OCI-LY1 (cell line): Measurements from ENCODE around the gene RND3.

Experiments used
- H2AFZ ChIP-seq: fragments of 200-600 bp; sonication (generic), shearing (Covaris generic); 2 replicates; pipeline ENCODE4 v1.6.0; 2014; ENCODE audit warnings: antibody characterized with exemption, mild to moderate bottlenecking, low read length
- H3F3A ChIP-seq: fragments of 200-600 bp; sonication (generic), shearing (Covaris generic); 2 replicates; pipeline ENCODE4 v1.6.0; 2014; ENCODE audit warnings: mild to moderate bottlenecking, antibody characterized with exemption, low read length, moderate library complexity; ENCODE audit not compliant: insufficient read depth
- H3K27ac ChIP-seq: fragments of 200-600 bp; sonication (generic); 2 replicates; pipeline ENCODE4 v1.5.1; 2014; ENCODE audit warnings: low read length, mixed run types, mild to moderate bottlenecking, low read depth; ENCODE audit not compliant: poor library complexity, severe bottlenecking
- H3K27me3 ChIP-seq: fragments of 200-600 bp; sonication (generic); 2 replicates; pipeline ENCODE4 v1.6.0; 2014; ENCODE audit warnings: antibody characterized with exemption, mild to moderate bottlenecking, low read length, moderate library complexity; ENCODE audit not compliant: insufficient read depth
- H3K36me3 ChIP-seq: fragments of 200-600 bp; sonication (generic); 2 replicates; pipeline ENCODE4 v1.6.1; 2014; ENCODE audit warnings: mild to moderate bottlenecking, antibody characterized with exemption, low read length, moderate library complexity, mixed read lengths; ENCODE audit not compliant: insufficient read depth
- H3K4me1 ChIP-seq: fragments of 200-600 bp; sonication (generic); 2 replicates; pipeline ENCODE4 v1.5.1; 2014; ENCODE audit warnings: mild to moderate bottlenecking, low read length, moderate library complexity; ENCODE audit not compliant: insufficient read depth, severe bottlenecking
- H3K4me2 ChIP-seq: fragments of 200-600 bp; sonication (generic), shearing (Covaris generic); 2 replicates; pipeline ENCODE4 v1.6.1; 2014; ENCODE audit warnings: low read length
- H3K4me3 ChIP-seq: fragments of 200-600 bp; sonication (generic); 2 replicates; pipeline ENCODE4 v1.5.1; 2014; ENCODE audit warnings: low read length, low read depth, mild to moderate bottlenecking, mixed read lengths; ENCODE audit not compliant: poor library complexity, severe bottlenecking
- H3K79me2 ChIP-seq: fragments of 200-600 bp; shearing (Covaris generic); 2 replicates; pipeline ENCODE4 v1.6.1; 2016; ENCODE audit warnings: mixed run types, low read length, mixed read lengths; ENCODE audit not compliant: insufficient read depth
- H3K9ac ChIP-seq: fragments of 200-600 bp; sonication (generic), shearing (Covaris generic); 2 replicates; pipeline ENCODE4 v1.6.1; 2014; ENCODE audit warnings: mild to moderate bottlenecking, low read length, mixed read lengths
- H3K9me2 ChIP-seq: fragments of 200-600 bp; sonication (generic), shearing (Covaris generic); 2 replicates; pipeline ENCODE4 v1.6.1; 2014; ENCODE audit warnings: low read depth, mild to moderate bottlenecking, low read length, mixed read lengths
- H3K9me3 ChIP-seq: fragments of 200-600 bp; shearing (Covaris generic); 2 replicates; pipeline ENCODE4 v1.6.1; 2014; ENCODE audit warnings: low read length, mixed read lengths
- H4K20me1 ChIP-seq: fragments of 200-600 bp; sonication (generic), shearing (Covaris generic); 2 replicates; pipeline ENCODE4 v1.6.0; 2016; ENCODE audit warnings: mild to moderate bottlenecking, low read length; ENCODE audit not compliant: insufficient read depth
- EZH2 ChIP-seq: fragments of 200-600 bp; sonication (generic), shearing (Covaris generic); IDR thresholded peaks from 2 replicates; pipeline ENCODE4 v1.8.0; 2017; ENCODE audit warnings: borderline replicate concordance, mixed run types, mild to moderate bottlenecking, antibody characterized with exemption, low read length, moderate library complexity, mixed read lengths
- TF ChIP-seq, protein P1 (sequence below): fragments of 200-600 bp; sonication (generic), shearing (Covaris generic); IDR thresholded peaks from 2 replicates; pipeline ENCODE4 v1.5.1; 2017; ENCODE audit warnings: mild to moderate bottlenecking, antibody characterized with exemption, low read length, moderate library complexity, mixed read lengths

Gene RND3

GRCh38 chr2:150532020-150532419 is 44.6 kb upstream of the RND3 start:
- H3K79me2 ChIP-seq: no peaks in the 10 kb centered on the region
- no peak overlapping the region for H2AFZ ChIP-seq
- no peak overlapping the region for H3K9ac ChIP-seq
- no peaks in the 10 kb centered on the region for H3F3A ChIP-seq
- H3K36me3 ChIP-seq: no peaks in the 10 kb centered on the region
- no peaks in the 10 kb centered on the region for H4K20me1 ChIP-seq
- no peak for TF ChIP-seq EZH2
- TF ChIP-seq, protein P1, sequence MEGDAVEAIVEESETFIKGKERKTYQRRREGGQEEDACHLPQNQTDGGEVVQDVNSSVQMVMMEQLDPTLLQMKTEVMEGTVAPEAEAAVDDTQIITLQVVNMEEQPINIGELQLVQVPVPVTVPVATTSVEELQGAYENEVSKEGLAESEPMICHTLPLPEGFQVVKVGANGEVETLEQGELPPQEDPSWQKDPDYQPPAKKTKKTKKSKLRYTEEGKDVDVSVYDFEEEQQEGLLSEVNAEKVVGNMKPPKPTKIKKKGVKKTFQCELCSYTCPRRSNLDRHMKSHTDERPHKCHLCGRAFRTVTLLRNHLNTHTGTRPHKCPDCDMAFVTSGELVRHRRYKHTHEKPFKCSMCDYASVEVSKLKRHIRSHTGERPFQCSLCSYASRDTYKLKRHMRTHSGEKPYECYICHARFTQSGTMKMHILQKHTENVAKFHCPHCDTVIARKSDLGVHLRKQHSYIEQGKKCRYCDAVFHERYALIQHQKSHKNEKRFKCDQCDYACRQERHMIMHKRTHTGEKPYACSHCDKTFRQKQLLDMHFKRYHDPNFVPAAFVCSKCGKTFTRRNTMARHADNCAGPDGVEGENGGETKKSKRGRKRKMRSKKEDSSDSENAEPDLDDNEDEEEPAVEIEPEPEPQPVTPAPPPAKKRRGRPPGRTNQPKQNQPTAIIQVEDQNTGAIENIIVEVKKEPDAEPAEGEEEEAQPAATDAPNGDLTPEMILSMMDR: no peak
- no peak overlapping the region for H3K4me2 ChIP-seq
- H3K27me3 ChIP-seq: no peaks in the 10 kb centered on the region
- H3K9me2 ChIP-seq: no peaks in the 10 kb centered on the region
- H3K4me3 ChIP-seq: no peak overlapping the region
- H3K9me3 ChIP-seq: no peaks in the 10 kb centered on the region
- H3K27ac ChIP-seq: no peak overlapping the region
- no peaks in the 10 kb centered on the region for H3K4me1 ChIP-seq

DNA sequence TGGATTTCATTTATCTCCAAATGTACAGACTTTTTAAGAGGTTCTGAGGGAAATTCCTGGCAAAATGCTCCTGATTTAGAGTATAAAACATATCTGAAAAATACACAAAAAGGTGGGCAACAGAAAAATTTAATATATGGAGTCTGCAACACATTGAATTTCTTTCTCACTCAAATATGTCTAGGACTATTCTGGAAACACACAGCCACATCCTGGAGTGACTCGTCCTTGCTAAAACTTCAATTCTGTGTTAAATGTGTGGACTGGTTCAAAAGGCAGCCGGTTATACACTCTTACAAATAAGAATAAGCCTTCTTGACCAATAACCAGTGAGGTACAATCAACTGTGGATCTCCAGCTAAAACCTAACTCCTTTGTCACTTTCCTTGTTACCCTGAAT is 44.1 kb upstream of the RND3 start:
- H3K4me2 ChIP-seq: no peak overlapping the region
- no peak overlapping the region for H3K9ac ChIP-seq
- TF ChIP-seq, protein P1: no peak
- no peak for TF ChIP-seq EZH2
- no peaks in the 10 kb centered on the region for H3F3A ChIP-seq
- H3K79me2 ChIP-seq: no peaks in the 10 kb centered on the region
- no peaks in the 10 kb centered on the region for H4K20me1 ChIP-seq
- H3K9me3 ChIP-seq: no peaks in the 10 kb centered on the region
- no peaks in the 10 kb centered on the region for H3K4me1 ChIP-seq
- H3K36me3 ChIP-seq: no peaks in the 10 kb centered on the region
- no peak overlapping the region for H3K27ac ChIP-seq
- no peak overlapping the region for H3K4me3 ChIP-seq
- no peaks in the 10 kb centered on the region for H3K9me2 ChIP-seq
- H3K27me3 ChIP-seq: no peaks in the 10 kb centered on the region
- H2AFZ ChIP-seq: no peak overlapping the region

DNA sequence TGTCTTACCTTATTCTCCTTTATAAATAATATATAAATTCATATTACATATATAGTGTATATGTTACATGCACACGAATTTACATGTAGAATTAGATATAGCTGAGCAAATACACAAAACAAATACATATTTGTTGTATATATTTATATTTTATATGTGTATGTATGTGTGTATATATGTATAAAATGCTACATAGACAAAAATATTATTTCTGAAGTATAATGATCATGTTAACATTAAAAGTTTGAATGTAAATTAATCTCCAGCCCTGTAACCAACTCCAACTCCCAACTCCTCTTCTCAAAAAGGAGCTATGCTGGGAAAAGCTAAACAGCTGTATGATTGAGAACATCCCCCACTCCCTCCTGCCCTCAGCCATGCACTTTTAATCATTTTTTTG is 42.7 kb upstream of the RND3 start:
- Histone ChIP-seq H3K9me3 (no peaks in the 10 kb centered on the region), H3K4me3 (no peak overlapping the region), H3F3A (no peaks in the 10 kb centered on the region), H3K4me2 (no peak overlapping the region), H2AFZ (no peak overlapping the region), H3K9ac (no peak overlapping the region), H3K4me1 (no peaks in the 10 kb centered on the region), H3K79me2 (no peaks in the 10 kb centered on the region), H3K27ac (no peak overlapping the region), H4K20me1 (no peaks in the 10 kb centered on the region), H3K36me3 (no peaks in the 10 kb centered on the region), H3K9me2 (no peaks in the 10 kb centered on the region), H3K27me3 (no peaks in the 10 kb centered on the region)
- TF ChIP-seq, protein P1: no peak
- TF ChIP-seq EZH2: no peak
